Middle frontal gyrus (tissue), 1 donor: ENCODE measurements around the gene MTA2.
A peak's percentile ranks its signal among the peaks of the same experiment; 100 is the strongest.
"Not testable (repeated sequence)": the region's sequence is repeated elsewhere in the genome, so short reads cannot be mapped to it uniquely, and the experiment has no call there.

Experiments used
- DNase-seq: peaks from one replicate; pipeline ENCODE4 v3.0.0-alpha.2; 2015; ENCODE audit warnings: low spot score; ENCODE audit errors: extremely low spot score

Gene MTA2

GRCh38 chr11:62592989-62593421 is 8.7 kb downstream of the MTA2 start:
- DNase-seq = no peak

- DNase-seq = no peak
These were observed 9.4 kb downstream of the MTA2 start for GRCh38 chr11:62592146-62592815.

DNA sequence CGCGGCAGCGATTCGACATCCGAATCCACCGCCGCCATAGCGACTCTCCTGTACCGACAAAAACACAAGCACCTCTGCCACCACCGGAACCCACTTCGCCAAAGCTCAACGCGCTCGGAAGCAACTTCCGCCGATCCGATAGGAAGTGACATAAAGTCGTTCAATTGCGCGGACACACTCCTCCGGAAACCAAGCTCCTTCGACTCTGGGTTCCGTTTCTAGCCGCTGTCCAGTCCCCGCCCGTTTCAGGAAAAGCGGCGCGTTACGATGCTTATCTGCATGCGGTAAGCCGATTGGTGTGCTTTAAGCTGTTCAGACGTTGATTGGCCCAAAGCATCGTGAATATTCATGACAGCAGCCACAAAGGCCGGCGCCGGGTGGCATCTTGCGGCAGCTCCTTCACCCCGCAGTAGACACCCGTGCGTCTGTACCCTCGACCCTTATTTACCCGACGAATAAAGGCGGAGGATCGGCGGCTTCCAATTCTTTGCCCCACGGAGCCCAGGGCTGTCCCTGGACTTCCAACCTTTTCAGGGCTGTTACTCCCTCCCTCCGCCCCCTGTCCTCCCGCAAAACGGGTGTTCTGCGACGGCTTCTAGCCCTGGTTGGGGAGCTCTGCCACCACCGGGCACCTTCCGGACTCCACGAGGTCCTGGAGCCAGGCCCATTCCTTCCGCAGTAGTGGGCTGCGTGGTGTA is 10.1 kb downstream of the MTA2 start, which contains the start of gene TUT1:
Gene TUT1, minus strand, starts transcription at position 76 of the 698 bp plus-strand sequence. Its CDS starts 38 bp downstream, at position 38.
- DNase-seq = peak; percentile 100

- no peak for DNase-seq
These were observed 12.6 kb downstream of the MTA2 start for GRCh38 chr11:62588966-62589637.

DNA sequence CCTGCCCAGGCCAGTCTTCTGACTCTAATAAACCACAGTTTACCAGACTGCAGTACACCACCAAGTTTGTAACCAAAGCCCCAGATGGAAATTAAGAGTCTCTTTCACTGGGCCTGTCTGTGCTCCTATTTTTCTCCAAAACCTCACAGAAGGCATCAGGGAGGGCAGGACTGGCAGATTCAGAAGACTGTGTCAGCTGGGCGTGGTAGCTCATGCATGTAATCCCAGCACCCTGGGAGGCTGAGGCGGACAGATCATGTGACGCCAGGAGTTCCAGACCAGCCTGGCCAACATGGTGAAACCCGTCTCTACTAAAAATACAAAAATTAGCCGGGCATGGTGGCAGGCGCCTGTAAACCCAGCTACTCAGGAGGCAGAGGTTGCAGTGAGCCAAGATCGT is 16.3 kb downstream of the MTA2 start:
- DNase-seq = not testable (repeated sequence)

DNA sequence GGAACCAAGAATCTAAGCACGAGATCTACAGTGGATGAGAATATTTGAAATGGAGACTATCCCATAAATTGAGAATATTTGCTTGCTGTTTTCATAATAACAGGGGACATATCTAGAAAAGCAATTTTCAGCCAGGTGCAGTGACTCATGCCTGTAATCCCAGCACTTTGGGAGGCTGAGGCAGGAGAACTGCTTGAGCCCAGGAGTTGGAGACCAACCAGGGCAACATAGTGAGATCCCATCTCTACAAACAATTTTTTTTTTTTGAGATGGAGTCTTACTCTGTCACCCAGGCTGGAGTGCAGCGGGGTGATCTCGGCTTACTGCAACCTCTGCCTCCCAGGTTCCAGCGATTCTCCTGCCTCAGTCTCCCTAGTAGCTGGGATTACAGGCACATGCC is 19.9 kb downstream of the MTA2 start:
- not testable (repeated sequence) for DNase-seq

DNA sequence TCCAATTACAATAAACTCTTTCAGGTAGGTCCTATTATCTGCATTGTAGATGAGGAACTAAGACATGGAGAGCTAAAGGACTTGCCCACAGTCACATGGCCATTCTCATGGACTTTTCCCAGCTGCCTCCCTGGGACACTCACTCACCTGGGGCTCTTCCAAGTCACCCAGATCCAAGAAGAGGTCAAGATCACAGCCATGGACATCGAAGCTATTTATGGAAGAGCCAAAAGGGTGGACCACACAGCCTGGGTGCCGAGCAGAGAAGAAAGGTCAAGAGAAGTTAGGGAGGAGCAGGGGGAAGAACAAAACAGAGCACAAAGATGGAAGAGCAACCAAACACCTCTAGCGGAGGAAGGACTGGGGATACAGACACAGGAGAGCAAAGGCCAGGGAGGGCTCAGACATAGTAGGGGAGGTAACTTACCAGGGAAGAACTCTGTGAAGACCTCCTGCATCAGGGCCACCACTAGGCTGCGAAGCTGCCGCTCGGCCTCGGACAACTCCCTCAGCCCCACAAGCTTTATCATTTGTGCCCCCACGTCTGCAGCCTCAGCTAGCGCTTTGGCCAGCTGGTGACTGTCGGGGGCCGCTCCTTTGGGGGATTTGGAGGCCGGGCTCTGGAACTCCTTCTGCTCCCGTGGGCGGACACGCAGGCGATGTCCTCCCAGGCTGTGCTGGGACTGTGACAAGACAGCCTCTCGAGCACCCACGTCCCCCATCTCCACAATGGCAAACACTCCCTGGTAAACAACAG is 20.5 kb downstream of the MTA2 start:
- DNase-seq = no peak

DNA sequence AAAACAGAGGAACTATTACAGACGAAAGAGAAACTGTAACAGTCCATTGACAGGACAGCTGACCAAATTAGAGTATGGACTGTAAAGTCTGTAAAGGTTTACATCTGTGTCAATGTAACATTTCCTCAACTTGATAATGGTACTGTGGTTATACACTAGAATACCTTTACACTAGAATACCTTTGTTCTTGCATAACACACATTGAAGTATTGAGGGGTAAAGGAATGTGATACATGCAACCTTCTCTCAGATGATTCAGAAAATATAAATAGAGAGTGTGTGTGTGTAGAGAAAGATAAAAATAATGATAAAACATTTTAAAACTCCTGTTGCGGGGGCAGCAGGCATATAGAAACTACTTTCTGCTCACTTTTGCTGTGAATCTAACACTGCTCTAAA is 22.4 kb downstream of the MTA2 start:
- no peak for DNase-seq

GRCh38 chr11:62578541-62578940 is 23.1 kb downstream of the MTA2 start:
- no peak for DNase-seq

GRCh38 chr11:62577046-62577714 is 24.5 kb downstream of the MTA2 start:
- no peak for DNase-seq

- no peak for DNase-seq
These were observed 25.8 kb downstream of the MTA2 start for GRCh38 chr11:62575837-62576236.

GRCh38 chr11:62575156-62575555 is 26.5 kb downstream of the MTA2 start:
- no peak for DNase-seq

GRCh38 chr11:62574363-62575071 is 27.1 kb downstream of the MTA2 start:
- no peak for DNase-seq

- DNase-seq = peak; percentile 99
These were observed 27.9 kb downstream of the MTA2 start, which contains the start of gene EEF1G for GRCh38 chr11:62573592-62574362. TSS of gene EEF1G (minus strand) at chr11:62573891. CDS start at chr11:62573842, 49 bp downstream.

- no peak for DNase-seq
These were observed 28.6 kb downstream of the MTA2 start for GRCh38 chr11:62573006-62573591.

GRCh38 chr11:62572431-62572830 is 29.2 kb downstream of the MTA2 start:
- DNase-seq = no peak

DNA sequence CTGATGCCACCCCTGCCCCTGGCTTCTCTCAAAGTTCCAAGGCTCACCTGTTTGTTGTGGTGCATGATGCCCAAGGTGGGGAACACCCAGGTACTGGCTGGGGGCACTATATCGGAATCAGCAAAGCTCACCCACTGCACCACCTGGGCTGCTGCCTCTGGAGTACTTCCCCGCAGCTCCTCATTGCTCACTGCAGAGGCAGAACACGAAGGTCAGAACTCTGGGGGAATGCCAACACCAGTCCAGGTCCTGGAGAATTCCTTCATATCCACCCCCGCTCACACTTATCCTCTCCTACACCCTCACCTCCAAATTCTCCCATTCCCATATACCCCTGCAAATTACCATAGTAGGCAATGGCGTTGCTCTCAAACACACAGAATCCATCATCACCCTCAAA is 30.2 kb downstream of the MTA2 start:
- not testable (repeated sequence) for DNase-seq

GRCh38 chr11:62570903-62571302 is 30.8 kb downstream of the MTA2 start:
- not testable (repeated sequence) for DNase-seq

DNA sequence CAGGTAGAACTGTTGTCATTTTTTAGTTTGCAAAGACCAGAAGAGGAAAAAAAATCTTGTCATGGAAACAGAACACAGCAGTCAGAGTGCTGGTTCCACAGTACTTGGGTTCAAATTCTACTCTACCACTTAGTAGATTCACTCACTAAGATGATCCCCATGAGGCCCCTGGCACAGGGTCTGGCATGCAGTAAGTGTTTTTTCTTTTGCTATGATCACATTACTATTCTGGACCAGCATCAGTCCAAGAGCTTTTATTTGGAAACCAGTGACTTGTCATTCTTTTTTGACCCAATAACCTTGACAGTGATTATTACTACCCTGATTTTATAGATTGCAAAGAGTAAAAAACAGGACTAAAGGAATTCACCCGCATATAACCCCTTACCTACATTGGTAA is 32.1 kb downstream of the MTA2 start:
- DNase-seq = no peak
